ENCODE data around the gene SHROOM1. TPM values are rescaled to one million over a fixed set of nuclear protein-coding genes. Genes with fewer than 3 reads are reported as not detected.

The SHROOM1 gene
- total and polyA plus RNA-seq, 2 of the 8 experiments (the other 6 are each of a cell fraction or from before 2014, with no cell fraction given), result 3.9 to 5.2 TPM

DNA sequence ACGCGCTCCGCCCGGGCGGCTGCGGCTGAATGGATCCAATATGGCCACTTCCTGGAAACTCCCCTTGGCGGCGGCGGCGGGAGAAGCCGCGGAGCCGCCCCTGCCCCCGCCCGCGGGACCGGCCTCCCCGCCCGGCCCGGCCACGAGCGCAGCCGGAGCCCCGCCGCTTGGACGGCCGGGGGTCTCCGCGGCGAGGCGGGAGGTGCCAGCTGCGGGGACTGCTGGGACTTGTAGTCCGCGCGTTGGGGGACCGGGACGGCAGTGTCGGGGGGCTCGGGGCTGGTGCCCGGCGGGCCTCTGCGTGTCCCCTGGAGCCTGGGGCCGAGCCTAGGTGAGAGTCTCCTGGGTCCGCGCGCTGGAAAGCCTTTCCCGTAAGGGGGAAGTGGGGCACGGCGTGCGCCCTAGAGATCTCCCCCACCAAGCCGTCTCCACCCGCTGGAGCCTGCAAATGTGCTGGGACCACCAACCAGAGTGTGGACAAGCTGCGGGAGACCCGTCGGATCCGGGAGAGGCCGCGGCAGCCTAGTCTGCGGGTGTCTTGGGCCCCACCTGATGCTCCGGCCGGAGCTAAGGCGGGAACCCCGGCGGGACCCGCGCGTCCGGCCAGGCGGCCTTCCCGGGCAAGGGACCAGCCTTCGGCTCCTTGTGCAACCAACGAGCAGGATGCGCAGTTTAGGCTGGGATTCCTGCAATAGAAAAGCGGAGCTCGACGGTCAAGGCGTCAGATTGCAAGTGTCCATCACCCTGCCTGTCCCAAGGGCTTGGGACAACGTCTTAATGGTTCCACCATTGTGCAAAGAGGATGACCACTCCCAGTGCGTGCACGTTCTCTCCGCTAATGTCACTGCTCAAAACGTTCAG is 53.0 kb downstream of the SHROOM1 start, which contains the start of gene SEPTIN8 (continued):
- no peak for TF ChIP-seq RXRA (IDR thresholded peaks at IDR 0.05; ENCODE audit: insufficient read depth, low read depth, low read length)
- no peak for TF ChIP-seq CTBP2 (IDR thresholded peaks at IDR 0.05; ENCODE audit: borderline replicate concordance, insufficient read depth, insufficient read length, low read length)
- TF ChIP-seq E2F6 (IDR thresholded peaks at IDR 0.05), result peak; percentile 82

Data from H1 (cell line).